Astrocyte of the spinal cord (primary cell): ENCODE data around the gene ST3GAL3.

ENCODE experiments used
- DNase-seq: peaks from one replicate; pipeline ENCODE4 v3.0.0; 2011; ENCODE audit warnings: low read depth, low spot score
- H3K4me3 ChIP-seq: 2 replicates; pipeline ENCODE4 v1.5.1; 2011; ENCODE audit warnings: low read depth, mild to moderate bottlenecking, low read length, moderate library complexity
- CTCF ChIP-seq: IDR thresholded peaks from 2 replicates; pipeline ENCODE4 v1.5.1; 2012; ENCODE audit warnings: low read depth, mild to moderate bottlenecking, low read length, inconsistent platforms
- in situ Hi-C: cut with HindIII; loops from 2 replicates; pipeline ENCODE4 v1.10.0; 2017; ENCODE audit warnings: low sequenced_read_pairs

The ST3GAL3 gene

GRCh38 chr1:43956234-43956633 lies 248.9 kb downstream of the ST3GAL3 start:
- no peak for DNase-seq
- no peak for TF ChIP-seq CTCF
- in situ Hi-C loops, result loop anchor here (10.0 kb wide), 1 partner anchor 191 kb away; no protein-coding TSS in a partner anchor
- H3K4me3 ChIP-seq, result no peak overlapping the region

- no peak for TF ChIP-seq CTCF
- no peak overlapping the region for H3K4me3 ChIP-seq
- in situ Hi-C loops, result loop anchor here (10.0 kb wide), 1 partner anchor 193 kb away; no protein-coding TSS in a partner anchor
- DNase-seq, result no peak
These were observed 250.2 kb downstream of the ST3GAL3 start for GRCh38 chr1:43957407-43958040.

GRCh38 chr1:43958351-43959255 lies 251.3 kb downstream of the ST3GAL3 start:
- no peak for DNase-seq
- TF ChIP-seq CTCF, result no peak
- in situ Hi-C loops, result loop anchor here (10.0 kb wide), 1 partner anchor 194 kb away; no protein-coding TSS in a partner anchor
- H3K4me3 ChIP-seq, result no peak overlapping the region

- TF ChIP-seq CTCF, result no peak
- in situ Hi-C loops, result no loop called here
- no peak for DNase-seq
- no peak overlapping the region for H3K4me3 ChIP-seq
These were observed 253.5 kb downstream of the ST3GAL3 start for GRCh38 chr1:43960798-43961197.

- in situ Hi-C loops, result no loop called here
- no peak for TF ChIP-seq CTCF
- DNase-seq, result no peak
- H3K4me3 ChIP-seq, result no peak overlapping the region
These were observed 254.4 kb downstream of the ST3GAL3 start for GRCh38 chr1:43961692-43962091.

- DNase-seq, result no peak
- no peak for TF ChIP-seq CTCF
- in situ Hi-C loops, result no loop called here
- H3K4me3 ChIP-seq, result no peak overlapping the region
These were observed 255.0 kb downstream of the ST3GAL3 start for GRCh38 chr1:43962324-43962723.
